ENCODE measurements around the gene NXPH1.
"Not testable (repeated sequence)": the region's sequence is repeated elsewhere in the genome, so short reads cannot be mapped to it uniquely, and the experiment has no call there.

The NXPH1 gene

GRCh38 chr7:8612584-8612983 is 179.2 kb downstream of the NXPH1 start:
- DNase-seq: no peak

DNA sequence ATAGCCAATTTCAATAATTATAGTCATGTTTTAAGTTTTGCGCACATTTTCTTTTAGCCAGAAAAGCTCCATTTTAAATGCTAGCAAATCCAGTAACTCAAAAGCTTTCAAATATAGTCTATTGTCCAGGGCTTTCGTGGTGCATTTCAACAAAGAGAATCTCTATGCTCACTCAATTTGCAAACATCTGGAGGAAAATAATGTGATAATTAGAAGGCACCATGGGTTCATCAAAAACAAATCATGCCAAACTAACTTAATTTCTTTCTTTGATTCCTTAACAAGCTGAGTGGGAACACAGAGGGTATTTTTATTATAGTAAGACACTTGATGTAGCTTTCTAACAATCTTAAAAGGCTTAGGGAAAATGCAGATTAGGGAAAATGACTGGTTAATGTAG is 179.8 kb downstream of the NXPH1 start:
- DNase-seq: no peak

DNA sequence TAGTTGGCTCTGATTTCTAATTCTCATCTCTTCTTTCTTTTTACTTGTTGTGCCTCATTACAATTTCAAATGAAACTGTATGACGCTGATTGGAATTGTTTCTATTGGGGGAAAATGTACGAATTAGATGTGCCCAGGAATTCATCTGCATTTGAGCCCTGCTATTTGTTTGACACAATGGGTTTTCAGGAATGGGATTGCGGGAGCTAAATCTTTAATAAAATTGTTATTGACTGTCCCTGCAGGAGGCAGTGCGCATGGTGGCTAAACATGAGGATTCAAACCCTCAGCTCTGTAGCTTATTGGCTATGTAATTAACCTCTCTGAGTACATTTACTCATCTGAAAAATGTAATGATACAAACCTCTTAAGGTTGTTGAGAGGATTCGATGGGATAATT is 181.6 kb downstream of the NXPH1 start:
- DNase-seq: no peak

GRCh38 chr7:8618441-8619070 is 185.1 kb downstream of the NXPH1 start:
- DNase-seq: no peak

DNA sequence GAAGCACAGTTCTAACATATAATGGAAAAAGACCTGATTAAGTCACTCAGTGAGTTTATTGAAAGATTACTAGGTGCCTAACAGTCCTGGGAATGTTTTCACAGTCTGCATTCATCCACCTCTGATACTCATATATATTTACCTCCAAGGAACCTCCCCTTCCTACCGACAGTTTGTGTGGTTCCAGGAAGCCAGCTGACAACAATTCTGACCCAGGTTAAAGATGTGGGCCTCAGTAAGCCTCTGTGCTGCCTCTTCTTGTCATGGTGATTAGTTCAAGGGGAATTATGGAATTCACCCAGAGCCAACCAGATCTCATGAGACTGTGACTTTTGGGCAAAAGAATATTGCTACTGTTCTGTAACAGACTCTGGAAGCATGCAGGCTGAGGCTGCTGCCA is 186.8 kb downstream of the NXPH1 start:
- no peak for DNase-seq

- DNase-seq: no peak
Observed at GRCh38 chr7:8625612-8626011, 192.2 kb downstream of the NXPH1 start.

GRCh38 chr7:8627325-8627724 is 193.9 kb downstream of the NXPH1 start:
- no peak for DNase-seq

- DNase-seq: no peak
Observed at GRCh38 chr7:8628656-8629055, 195.2 kb downstream of the NXPH1 start.

- no peak for DNase-seq
Observed at GRCh38 chr7:8629504-8629903, 196.1 kb downstream of the NXPH1 start.

DNA sequence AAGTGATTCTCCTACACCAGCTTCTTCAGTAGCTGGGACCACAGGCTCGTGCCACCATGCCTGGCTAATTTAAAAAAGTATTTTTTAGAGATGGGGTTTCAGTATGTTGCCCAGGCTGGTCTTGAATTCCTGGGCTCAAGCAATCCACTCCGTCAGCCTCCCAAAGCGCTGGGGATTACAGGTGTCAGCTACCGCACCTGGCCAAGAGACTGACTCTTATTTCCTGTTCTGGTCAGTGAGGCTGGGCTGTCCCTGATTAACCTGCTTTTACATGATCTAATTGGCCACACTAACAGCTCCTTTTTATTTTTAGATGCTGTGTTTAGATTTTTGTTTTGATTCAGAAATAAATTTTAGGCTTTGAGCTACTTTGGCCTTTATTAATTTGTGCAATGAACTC is 203.9 kb downstream of the NXPH1 start:
- no peak for DNase-seq

- DNase-seq: no peak
Observed at GRCh38 chr7:8638076-8638475, 204.7 kb downstream of the NXPH1 start.

DNA sequence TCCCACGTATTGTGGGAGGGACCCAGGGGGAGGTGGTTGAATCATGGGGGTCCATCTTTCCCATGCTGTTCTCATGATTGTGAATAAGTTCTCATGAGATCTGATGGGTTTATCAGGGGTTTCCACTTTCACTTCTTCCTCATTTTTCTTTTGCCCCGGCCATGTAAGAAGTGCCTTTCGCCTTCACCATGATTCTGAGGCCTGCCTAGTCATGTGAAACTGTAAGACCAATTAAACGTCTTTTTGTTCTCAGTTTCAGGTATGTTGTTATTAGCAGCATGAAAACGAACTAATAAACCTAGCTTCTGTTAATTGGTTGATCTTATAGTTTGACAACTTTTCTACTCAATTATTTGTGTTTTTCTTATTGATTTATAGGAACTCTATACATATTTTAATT is 206.3 kb downstream of the NXPH1 start:
- DNase-seq: no peak

GRCh38 chr7:8640671-8641070 is 207.3 kb downstream of the NXPH1 start:
- no peak for DNase-seq

DNA sequence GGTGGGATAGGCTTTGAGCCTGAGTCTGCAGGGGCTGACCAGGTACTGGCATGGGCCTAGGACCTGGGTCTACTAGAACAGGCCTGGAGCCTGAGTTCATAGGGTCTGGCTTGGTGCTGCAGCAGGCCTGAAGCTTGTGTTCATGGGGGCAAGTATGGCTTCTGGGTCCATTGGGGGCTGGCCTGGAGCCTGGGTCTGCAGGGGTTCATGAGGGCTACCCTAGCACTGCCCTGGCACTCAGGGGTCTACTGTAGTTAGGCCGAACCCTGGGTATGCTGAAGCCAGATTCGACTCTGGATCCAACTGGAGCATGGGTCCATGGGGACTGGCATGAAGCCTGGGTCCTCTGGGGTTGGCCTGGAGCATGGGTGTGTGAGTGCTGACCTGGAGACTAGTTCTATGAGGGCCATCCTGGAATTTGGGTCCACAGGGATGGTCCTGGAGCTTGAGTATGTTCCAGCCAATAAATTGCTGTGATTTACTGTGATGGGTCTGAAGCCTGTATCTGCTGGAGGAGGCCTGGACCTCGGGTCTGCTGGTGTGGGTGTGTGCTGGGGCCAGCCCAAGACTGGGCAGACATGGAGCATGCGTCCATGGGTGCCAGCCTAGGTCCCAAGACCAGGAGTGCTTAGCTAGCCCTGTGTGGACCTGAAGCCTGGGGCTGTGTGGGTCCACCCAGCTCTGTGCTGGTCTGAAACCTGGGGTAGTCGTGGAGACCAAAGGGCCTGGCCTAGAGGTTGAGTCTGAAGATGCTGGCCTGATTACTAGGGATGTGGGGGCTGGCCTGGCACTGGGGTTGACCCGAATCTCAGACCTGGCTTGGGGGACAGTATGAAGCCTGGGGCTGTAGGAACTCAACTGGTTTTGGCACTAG is 235.5 kb downstream of the NXPH1 start:
- no peak for DNase-seq

DNA sequence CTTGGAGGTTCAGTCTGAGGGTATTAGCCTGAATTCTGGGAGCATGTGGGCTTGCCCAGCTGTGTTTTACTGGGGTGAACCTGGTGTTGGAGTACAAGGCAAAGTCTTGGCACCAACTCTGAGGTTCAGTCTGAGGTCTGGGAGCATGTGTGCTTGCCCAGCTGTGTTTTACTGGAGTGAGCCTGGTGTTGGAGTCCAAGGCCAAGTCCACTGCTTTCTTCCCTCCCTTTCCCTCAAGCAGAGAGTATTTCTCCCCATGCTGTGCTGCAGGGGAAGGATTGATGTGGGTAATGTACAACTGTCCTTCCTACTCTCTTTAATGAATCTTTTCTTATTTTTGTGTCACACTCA is 236.1 kb downstream of the NXPH1 start:
- no peak for DNase-seq

DNA sequence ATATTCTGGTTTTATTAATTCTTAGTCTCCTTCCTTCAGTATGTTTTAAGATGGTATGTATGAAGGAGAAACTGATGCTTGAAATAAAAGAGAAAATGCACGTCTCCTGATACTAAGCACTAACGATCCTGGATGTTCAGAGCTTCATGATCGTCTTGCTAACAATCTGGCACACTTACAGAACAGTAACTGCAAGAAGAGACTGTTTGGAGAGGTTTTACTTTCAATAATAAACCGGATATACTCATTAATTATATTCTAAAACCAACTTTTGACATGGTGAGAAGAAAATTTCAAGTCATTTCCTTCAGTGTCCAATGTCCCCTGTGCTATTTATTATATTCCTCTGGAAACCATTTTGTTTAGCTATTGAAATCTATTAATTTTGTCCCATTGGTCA is 251.0 kb downstream of the NXPH1 start:
- no peak for DNase-seq

GRCh38 chr7:8699875-8700624 is 266.6 kb downstream of the NXPH1 start:
- no peak for DNase-seq

- no peak for DNase-seq
Observed at GRCh38 chr7:8702807-8703206, 269.4 kb downstream of the NXPH1 start.

DNA sequence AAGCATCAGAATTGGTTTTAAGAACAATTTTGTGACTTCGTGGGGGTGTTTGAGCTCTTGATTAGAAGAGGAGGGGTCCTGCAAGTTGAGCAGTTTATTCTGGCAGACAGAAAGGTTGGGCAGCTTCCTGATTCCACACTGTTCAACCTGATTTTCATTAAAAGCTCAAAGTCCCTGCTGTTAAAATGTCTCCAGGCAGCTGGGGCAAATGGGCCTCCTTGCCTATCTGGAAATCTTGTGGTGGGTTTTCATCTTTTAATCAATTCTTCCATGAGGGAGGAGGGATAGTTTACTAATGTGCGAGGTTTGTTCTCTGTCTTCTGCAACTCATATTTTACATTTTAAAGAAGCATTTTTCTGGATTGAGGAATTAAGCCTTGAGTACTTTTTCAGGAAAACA is 276.7 kb downstream of the NXPH1 start:
- no peak for DNase-seq

GRCh38 chr7:8714791-8715190 is 281.4 kb downstream of the NXPH1 start:
- DNase-seq: no peak

DNA sequence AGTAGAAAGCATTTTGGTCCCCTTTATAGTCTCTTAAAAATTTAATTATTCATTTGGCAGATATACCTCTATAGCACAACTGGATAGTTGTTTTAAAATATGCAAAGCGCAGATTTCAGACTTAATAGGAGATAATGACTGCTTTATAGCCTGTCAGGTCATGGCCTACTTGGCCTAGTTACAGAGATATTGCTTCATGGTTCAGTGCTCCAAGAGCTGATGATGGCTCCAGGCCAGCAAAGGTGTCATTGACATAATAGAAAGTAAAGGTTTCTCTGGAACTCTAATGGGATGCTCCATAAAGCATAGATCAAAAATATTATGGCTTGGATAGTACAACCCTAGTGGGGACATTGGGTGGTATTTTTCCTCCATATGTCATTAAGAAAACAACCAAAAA is 285.7 kb downstream of the NXPH1 start:
- DNase-seq: no peak

DNA sequence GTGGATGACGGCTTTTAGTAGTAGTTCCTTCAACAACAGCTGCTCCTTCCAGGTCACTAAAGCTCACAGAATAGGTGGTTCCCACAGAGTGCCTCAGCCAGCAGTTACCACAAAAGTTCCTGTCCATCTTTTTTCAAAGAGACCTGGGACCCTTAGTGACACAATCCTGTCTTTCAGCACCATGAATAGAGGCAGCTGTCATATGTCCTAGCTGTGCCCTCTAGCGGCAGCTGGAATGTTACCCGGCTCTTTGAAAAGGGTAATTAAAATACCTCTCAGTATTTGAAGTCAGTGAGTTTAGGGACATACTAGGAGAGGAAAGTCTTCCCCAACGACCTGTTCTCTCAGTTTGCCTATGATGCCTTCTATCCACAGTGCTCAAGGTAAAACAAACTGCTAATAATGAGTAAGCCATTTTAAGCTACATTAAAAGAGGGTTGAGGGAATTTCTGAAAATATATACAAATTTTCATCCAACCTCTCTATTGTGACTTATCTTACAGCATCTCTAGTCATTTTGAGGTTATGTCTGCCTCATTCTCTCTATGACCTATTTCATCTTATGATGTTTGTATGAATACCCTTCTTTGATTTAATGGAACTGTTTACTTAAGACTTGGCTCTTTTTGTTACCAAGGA is 290.8 kb downstream of the NXPH1 start:
- no peak for DNase-seq

GRCh38 chr7:8731756-8732155 is 298.3 kb downstream of the NXPH1 start:
- not testable (repeated sequence) for DNase-seq

- no peak for DNase-seq
Observed at GRCh38 chr7:8739837-8740236, 306.4 kb downstream of the NXPH1 start.
